B cell (primary cell): Measurements from ENCODE around the gene MYOCD.

Source experiments
- EZH2 ChIP-seq: IDR thresholded peaks from 2 replicates; pipeline ENCODE4 v1.6.1; 2012; ENCODE audit warnings: borderline replicate concordance, low read depth, mild to moderate bottlenecking, moderate library complexity, low read length; ENCODE audit not compliant: insufficient read depth, poor library complexity, severe bottlenecking
- TF ChIP-seq, protein P1 (sequence below): fragments of 200-600 bp; IDR thresholded peaks from one replicate; pipeline ENCODE4 v1.8.0; 2022; ENCODE audit warnings: antibody characterized with exemption, mild to moderate bottlenecking

DNA sequence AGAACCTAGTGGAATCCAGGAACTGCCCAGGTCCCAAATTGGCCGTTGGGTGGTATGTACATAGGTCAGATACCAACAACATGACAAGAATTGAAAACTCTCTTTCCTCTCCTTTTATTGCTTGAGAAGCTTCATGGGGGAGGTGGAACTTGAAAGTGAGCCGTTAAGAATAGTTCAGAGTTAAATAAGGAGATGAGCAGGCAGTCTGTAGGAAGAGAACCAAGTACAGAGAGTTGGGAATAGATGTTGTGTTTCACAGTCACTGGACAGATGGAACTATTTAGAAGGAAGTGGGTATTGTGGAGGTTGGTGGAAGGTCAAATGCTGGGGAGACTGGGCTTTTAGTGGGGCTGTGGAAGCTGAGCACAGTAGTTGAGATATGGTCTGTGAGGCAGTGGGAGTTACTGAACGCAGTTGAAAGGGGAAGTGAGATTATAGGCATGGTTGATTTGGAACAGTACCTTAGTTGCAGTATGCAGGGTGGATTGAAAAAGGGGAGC, 150.0 kb downstream of the MYOCD start:
- TF ChIP-seq, protein P1, sequence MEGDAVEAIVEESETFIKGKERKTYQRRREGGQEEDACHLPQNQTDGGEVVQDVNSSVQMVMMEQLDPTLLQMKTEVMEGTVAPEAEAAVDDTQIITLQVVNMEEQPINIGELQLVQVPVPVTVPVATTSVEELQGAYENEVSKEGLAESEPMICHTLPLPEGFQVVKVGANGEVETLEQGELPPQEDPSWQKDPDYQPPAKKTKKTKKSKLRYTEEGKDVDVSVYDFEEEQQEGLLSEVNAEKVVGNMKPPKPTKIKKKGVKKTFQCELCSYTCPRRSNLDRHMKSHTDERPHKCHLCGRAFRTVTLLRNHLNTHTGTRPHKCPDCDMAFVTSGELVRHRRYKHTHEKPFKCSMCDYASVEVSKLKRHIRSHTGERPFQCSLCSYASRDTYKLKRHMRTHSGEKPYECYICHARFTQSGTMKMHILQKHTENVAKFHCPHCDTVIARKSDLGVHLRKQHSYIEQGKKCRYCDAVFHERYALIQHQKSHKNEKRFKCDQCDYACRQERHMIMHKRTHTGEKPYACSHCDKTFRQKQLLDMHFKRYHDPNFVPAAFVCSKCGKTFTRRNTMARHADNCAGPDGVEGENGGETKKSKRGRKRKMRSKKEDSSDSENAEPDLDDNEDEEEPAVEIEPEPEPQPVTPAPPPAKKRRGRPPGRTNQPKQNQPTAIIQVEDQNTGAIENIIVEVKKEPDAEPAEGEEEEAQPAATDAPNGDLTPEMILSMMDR: no peak
- TF ChIP-seq EZH2: no peak
